Tibial nerve (tissue), 4 donors: Measurements from ENCODE around the gene ADRB1.

Source experiments
- CTCF ChIP-seq, 5 experiments: fragments of 200-600 bp in 3 of 5; fragments of 450-650 bp in 2 of 5; sonication (generic) in 3 of 5; IDR thresholded peaks; one replicate each; pipeline ENCODE4 v1.5.1; 2016 to 2019; ENCODE audit warnings: antibody characterized with exemption in 5 of 5, mild to moderate bottlenecking in 3 of 5, moderate library complexity in 2 of 5
- EP300 ChIP-seq, 2 donors: sonication (generic); formaldehyde crosslinking; IDR thresholded peaks; one replicate each; pipeline ENCODE4 v1.6.1; 2017; ENCODE audit warnings: antibody characterized with exemption in 2 of 2, mild to moderate bottlenecking in 1 of 2
- POLR2A ChIP-seq, 2 donors: fragments of 450-650 bp; IDR thresholded peaks; one replicate each; pipeline ENCODE4 v1.6.1; 2017; ENCODE audit warnings: antibody characterized with exemption in 2 of 2, mild to moderate bottlenecking in 2 of 2, moderate library complexity in 2 of 2

DNA sequence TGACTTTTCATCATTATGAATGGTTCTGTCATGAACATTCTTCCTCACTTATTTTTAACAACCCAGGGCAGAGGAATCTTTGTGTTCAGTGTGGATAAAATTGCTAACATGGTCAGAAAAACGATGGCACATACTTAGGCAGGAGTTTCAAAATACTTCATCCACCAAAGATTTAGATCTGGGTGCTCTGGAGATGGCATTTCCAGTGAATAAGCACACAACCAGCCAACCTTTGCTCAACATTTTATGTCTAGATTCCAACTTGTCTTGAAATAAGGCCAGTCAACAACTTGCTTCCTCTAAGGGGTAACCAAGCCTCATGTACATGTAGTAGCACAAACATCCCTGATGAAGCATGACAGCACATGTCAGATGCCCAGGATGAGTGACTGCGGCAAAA is 33.4 kb upstream of the ADRB1 start:
- TF ChIP-seq CTCF (IDR thresholded peaks at IDR 0.05) (no peak), EP300 (IDR thresholded peaks at IDR 0.05) (no peak), POLR2A (IDR thresholded peaks at IDR 0.05) (no peak)
